HepG2 (cell line): ENCODE results near the gene NAA35. TPM values are rescaled to one million over a fixed set of nuclear protein-coding genes. Genes with fewer than 3 reads are reported as not detected.

Source experiments
- ARNTL ChIP-seq: sonication (generic); formaldehyde crosslinking; IDR thresholded peaks from 2 replicates; pipeline ENCODE4 v1.4.0; 2020; ENCODE audit warnings: mild to moderate bottlenecking, missing genetic modification reagents
- BATF2 ChIP-seq: sonication (generic); formaldehyde crosslinking; IDR thresholded peaks from 2 replicates; pipeline ENCODE4 v1.8.0; 2022; ENCODE audit warnings: mild to moderate bottlenecking, missing genetic modification reagents, moderate library complexity
- CREBL2 ChIP-seq: sonication (generic); formaldehyde crosslinking; IDR thresholded peaks from 2 replicates; pipeline ENCODE4 v1.8.1; 2023; ENCODE audit warnings: missing genetic modification reagents, mild to moderate bottlenecking, borderline replicate concordance
- ESRRA ChIP-seq: sonication (generic); formaldehyde crosslinking; IDR thresholded peaks from 2 replicates; pipeline ENCODE4 v1.5.1; 2020; ENCODE audit warnings: mild to moderate bottlenecking, low read depth, missing genetic modification reagents
- GFI1 ChIP-seq: sonication (generic); formaldehyde crosslinking; IDR thresholded peaks from 2 replicates; pipeline ENCODE4 v1.5.0; 2020; ENCODE audit warnings: missing genetic modification reagents, mild to moderate bottlenecking, borderline replicate concordance
- MED13 ChIP-seq: sonication (generic); formaldehyde crosslinking; IDR thresholded peaks from 2 replicates; pipeline ENCODE4 v1.5.0; 2020; ENCODE audit warnings: missing genetic modification reagents
- MTF2 ChIP-seq: sonication (generic); formaldehyde crosslinking; IDR thresholded peaks from 2 replicates; pipeline ENCODE4 v1.5.0; 2020; ENCODE audit warnings: missing genetic modification reagents, borderline replicate concordance
- RARA ChIP-seq: IDR thresholded peaks from 2 replicates; pipeline ENCODE4 v1.6.1; 2016; ENCODE audit warnings: missing genetic modification reagents, missing compliant biosample characterization
- RBM39 ChIP-seq: fragments of 200-400 bp; formaldehyde crosslinking; IDR thresholded peaks from one replicate; pipeline ENCODE4 v1.6.1; 2018; ENCODE audit warnings: antibody characterized with exemption, mild to moderate bottlenecking, low read depth, low read length; ENCODE audit not compliant: poor library complexity, severe bottlenecking
- SIX4 ChIP-seq: sonication (generic); formaldehyde crosslinking; IDR thresholded peaks from 2 replicates; pipeline ENCODE4 v1.4.0; 2020; ENCODE audit warnings: missing genetic modification reagents
- SP4 ChIP-seq: sonication (generic); formaldehyde crosslinking; IDR thresholded peaks from 2 replicates; pipeline ENCODE4 v1.8.1; 2023; ENCODE audit warnings: mild to moderate bottlenecking, missing genetic modification reagents
- SSRP1 ChIP-seq: IDR thresholded peaks from 2 replicates; pipeline ENCODE4 v1.6.1; 2016; ENCODE audit warnings: control low read depth
- ZBTB26 ChIP-seq: IDR thresholded peaks from 2 replicates; pipeline ENCODE4 v1.6.1; 2016; ENCODE audit warnings: missing compliant biosample characterization, missing genetic modification reagents, borderline replicate concordance
- ZBTB40 ChIP-seq, 2 experiments: fragments of 450-650 bp in 1 of 2; sonication (generic) in 1 of 2; formaldehyde crosslinking in 1 of 2; IDR thresholded peaks; 2 replicates each; pipeline versions ENCODE4 v1.6.1 to v1.8.0; 2016 to 2022; ENCODE audit warnings: antibody characterized with exemption in 1 of 2, mild to moderate bottlenecking in 1 of 2, missing genetic modification reagents in 1 of 2
- ZFX ChIP-seq: sonication (generic); formaldehyde crosslinking; IDR thresholded peaks from 2 replicates; pipeline ENCODE4 v1.4.0; 2020; ENCODE audit warnings: mild to moderate bottlenecking, low read depth, missing genetic modification reagents, moderate library complexity
- ZNF232 ChIP-seq: sonication (generic); formaldehyde crosslinking; IDR thresholded peaks from 2 replicates; pipeline ENCODE4 v1.4.0; 2020; ENCODE audit warnings: missing genetic modification reagents, borderline replicate concordance
- ZNF432 ChIP-seq: sonication (generic); formaldehyde crosslinking; IDR thresholded peaks from 2 replicates; pipeline ENCODE4 v1.5.0; 2020; ENCODE audit warnings: missing genetic modification reagents, mild to moderate bottlenecking, borderline replicate concordance
- ZNF670 ChIP-seq: sonication (generic); formaldehyde crosslinking; IDR thresholded peaks from 2 replicates; pipeline ENCODE4 v1.8.0; 2022; ENCODE audit warnings: mild to moderate bottlenecking, missing genetic modification reagents, borderline replicate concordance
- polyA plus RNA-seq, 8 experiments: library from polyadenylated mRNA; depleted of rRNA in 3 of 8; stranded (reverse) in 7 of 8; unstranded in 1 of 8; fragments of >200 nt; fragmentation: Illumina TruSeq in 4 of 8; extraction: Trizol in 4 of 8; gene quantifications; 2 replicates each; pipeline versions ENCODE4 v1.2.1 to v1.2.3, GENCODE V29; 2011 to 2016; ENCODE audit warnings: low read depth in 4 of 8, missing spikeins in 1 of 8, mixed read lengths in 1 of 8; ENCODE audit not compliant: insufficient read depth in 1 of 8
- total RNA-seq, 5 experiments: library from RNA; depleted of rRNA; stranded (reverse); fragments of >200 nt; fragmentation: Illumina TruSeq; extraction: Trizol; gene quantifications; 2 replicates each; pipeline ENCODE4 v1.2.3, GENCODE V29; 2016; ENCODE audit warnings: low read depth in 1 of 5

Gene NAA35
- total and polyA plus RNA-seq, 2 of the 13 experiments (the other 11 are each of a cell fraction or from before 2014, with no cell fraction given), result 21.6 to 28.9 TPM

- TF ChIP-seq ZNF670 (CRISPR knock-in tag), result peak; percentile 44; the same call in 1 of the 2 replicates
- no peak for TF ChIP-seq ESRRA (CRISPR knock-in tag)
- TF ChIP-seq RARA (CRISPR knock-in tag), result 0 out of 2 replicates have a peak, but pooled peaks have one; percentile 9
- no peak for TF ChIP-seq ZBTB40 (IDR thresholded peaks at IDR 0.05)
- peak; percentile 56; the same call in 1 of the 2 replicates for TF ChIP-seq ZBTB40 (CRISPR knock-in tag; IDR thresholded peaks at IDR 0.05)
- no peak for TF ChIP-seq MTF2 (CRISPR knock-in tag)
- peak; percentile 88 for TF ChIP-seq ZFX
- no peak for TF ChIP-seq BATF2 (CRISPR knock-in tag)
- TF ChIP-seq SSRP1 (CRISPR knock-in tag), result no peak
- no peak for TF ChIP-seq SIX4 (CRISPR knock-in tag)
- TF ChIP-seq MED13 (CRISPR knock-in tag), result no peak; the same call in 1 of the 2 replicates
- no peak for TF ChIP-seq RBM39
- TF ChIP-seq GFI1, result no peak
- TF ChIP-seq ZBTB26 (CRISPR knock-in tag), result no peak; the same call in 1 of the 2 replicates
- TF ChIP-seq ARNTL (CRISPR knock-in tag), result no peak
- no peak for TF ChIP-seq ZNF432 (CRISPR knock-in tag)
- peak; percentile 37; the same call in 1 of the 2 replicates for TF ChIP-seq ZNF232 (CRISPR knock-in tag)
- TF ChIP-seq CREBL2 (CRISPR knock-in tag), result no peak
- TF ChIP-seq SP4 (CRISPR knock-in tag), result peak; percentile 71
These were observed at the start of gene NAA35 (continued) for GRCh38 chr9:85940832-85941621.
